Measurements from ENCODE around the gene B9D2. TPM values are rescaled to one million over a fixed set of nuclear protein-coding genes. Genes with fewer than 3 reads are reported as not detected.
"Not testable (repeated sequence)": the region's sequence is repeated elsewhere in the genome, so short reads cannot be mapped to it uniquely, and the experiment has no call there.

B9D2 gene
- total RNA-seq, 2 experiments from 2014 or later: 21.1 to 26.8 TPM

GRCh38 chr19:41411100-41411967 is 47.4 kb upstream of the B9D2 start:
- H3K4me1 Mint-ChIP-seq (ENCODE audit: low read depth): peaks cover 11% of the 10 kb centered on the region
- H3K36me3 ChIP-seq (ENCODE audit: insufficient read depth, low read length): peaks cover 49% of the 10 kb centered on the region
- H3K4me3 ChIP-seq (ENCODE audit: low read length): no peak overlapping the region
- H3K4me3 Mint-ChIP-seq: no peak overlapping the region
- no peaks in the 10 kb centered on the region for H3K27me3 ChIP-seq (ENCODE audit: control insufficient read depth in 1 of 2, insufficient read depth in 2 of 2, low read length in 2 of 2)
- H3K36me3 Mint-ChIP-seq (ENCODE audit: low read depth): peaks cover 51% of the 10 kb centered on the region
- DNase-seq (no peak), ATAC-seq (ENCODE audit: poor library complexity) (no peak)
- no peaks in the 10 kb centered on the region for H3K27me3 Mint-ChIP-seq
- no peak overlapping the region for H3K27ac ChIP-seq (ENCODE audit: low read depth in 1 of 2, low read length in 2 of 2)
- H3K9me3 Mint-ChIP-seq: no peaks in the 10 kb centered on the region
- intact Hi-C loops (cut with DNase I, micrococcal nuclease): no loop called here
- ChIA-PET CTCF (no interaction called here), POLR2A (no interaction called here)
- H3K9me3 ChIP-seq (ENCODE audit: control insufficient read depth in 1 of 2, insufficient read depth in 1 of 2, low read length in 2 of 2): no peaks in the 10 kb centered on the region
- H3K27ac Mint-ChIP-seq: no peak overlapping the region
- H3K4me1 ChIP-seq (ENCODE audit: insufficient read depth, low read length): peaks cover 15% of the 10 kb centered on the region
- no peak for TF ChIP-seq CTCF (IDR thresholded peaks at IDR 0.05)

- intact Hi-C loops (cut with DNase I, micrococcal nuclease): no loop called here
- Mint-ChIP-seq H3K27me3 (no peaks in the 10 kb centered on the region), H3K9me3 (no peaks in the 10 kb centered on the region), H3K4me3 (no peak overlapping the region), H3K4me1 (ENCODE audit: low read depth) (peaks cover 11% of the 10 kb centered on the region), H3K27ac (no peak overlapping the region), H3K36me3 (ENCODE audit: low read depth) (peaks cover 47% of the 10 kb centered on the region)
- no peak for ATAC-seq (ENCODE audit: poor library complexity)
- no peak overlapping the region for H3K27ac ChIP-seq (ENCODE audit: low read depth in 1 of 2, low read length in 2 of 2)
- peaks cover 15% of the 10 kb centered on the region for H3K4me1 ChIP-seq (ENCODE audit: insufficient read depth, low read length)
- ChIA-PET POLR2A (no interaction called here), CTCF (no interaction called here)
- H3K9me3 ChIP-seq (ENCODE audit: control insufficient read depth in 1 of 2, insufficient read depth in 1 of 2, low read length in 2 of 2): no peaks in the 10 kb centered on the region
- no peak overlapping the region for H3K4me3 ChIP-seq (ENCODE audit: low read length)
- TF ChIP-seq CTCF (IDR thresholded peaks at IDR 0.05): no peak
- peaks cover 47% of the 10 kb centered on the region for H3K36me3 ChIP-seq (ENCODE audit: insufficient read depth, low read length)
- no peaks in the 10 kb centered on the region for H3K27me3 ChIP-seq (ENCODE audit: control insufficient read depth in 1 of 2, insufficient read depth in 2 of 2, low read length in 2 of 2)
- no peak for DNase-seq
Observed at GRCh38 chr19:41410336-41411054, 46.5 kb upstream of the B9D2 start.

GRCh38 chr19:41409288-41409687 is 45.3 kb upstream of the B9D2 start:
- no peak for TF ChIP-seq CTCF (IDR thresholded peaks at IDR 0.05)
- Mint-ChIP-seq H3K27me3 (no peaks in the 10 kb centered on the region), H3K9me3 (no peaks in the 10 kb centered on the region), H3K4me3 (no peak overlapping the region), H3K36me3 (ENCODE audit: low read depth) (peaks cover 40% of the 10 kb centered on the region), H3K27ac (no peak overlapping the region), H3K4me1 (ENCODE audit: low read depth) (peaks cover 15% of the 10 kb centered on the region)
- Histone ChIP-seq H3K27ac (ENCODE audit: low read depth in 1 of 2, low read length in 2 of 2) (no peak overlapping the region), H3K27me3 (ENCODE audit: control insufficient read depth in 1 of 2, insufficient read depth in 2 of 2, low read length in 2 of 2) (no peaks in the 10 kb centered on the region), H3K9me3 (ENCODE audit: control insufficient read depth in 1 of 2, insufficient read depth in 1 of 2, low read length in 2 of 2) (no peaks in the 10 kb centered on the region), H3K4me1 (ENCODE audit: insufficient read depth, low read length) (peaks cover 15% of the 10 kb centered on the region), H3K4me3 (ENCODE audit: low read length) (no peak overlapping the region), H3K36me3 (ENCODE audit: insufficient read depth, low read length) (peaks cover 35% of the 10 kb centered on the region)
- ChIA-PET POLR2A (no interaction called here), CTCF (no interaction called here)
- DNase-seq (peak in 2 of 14 experiments; percentile 39 to 43), ATAC-seq (ENCODE audit: poor library complexity) (no peak)
- intact Hi-C loops (cut with DNase I, micrococcal nuclease): no loop called here

- CTCF ChIA-PET; H3K4me3 Mint-ChIP-seq; H3K27ac Mint-ChIP-seq; H3K9me3 Mint-ChIP-seq; H3K4me3 ChIP-seq (ENCODE audit: low read length); H3K9me3 ChIP-seq (ENCODE audit: control insufficient read depth in 1 of 2, insufficient read depth in 1 of 2, low read length in 2 of 2); DNase-seq; H3K27ac ChIP-seq (ENCODE audit: low read depth in 1 of 2, low read length in 2 of 2); ATAC-seq (ENCODE audit: poor library complexity); intact Hi-C loops (cut with DNase I, micrococcal nuclease); H3K27me3 Mint-ChIP-seq; H3K27me3 ChIP-seq (ENCODE audit: control insufficient read depth in 1 of 2, insufficient read depth in 2 of 2, low read length in 2 of 2); POLR2A ChIA-PET: not testable (repeated sequence)
- H3K36me3 ChIP-seq (ENCODE audit: insufficient read depth, low read length): peaks cover 31% of the 10 kb centered on the region
- Mint-ChIP-seq H3K36me3 (ENCODE audit: low read depth) (peaks cover 36% of the 10 kb centered on the region), H3K4me1 (ENCODE audit: low read depth) (peaks cover 15% of the 10 kb centered on the region)
- peaks cover 15% of the 10 kb centered on the region for H3K4me1 ChIP-seq (ENCODE audit: insufficient read depth, low read length)
Observed at GRCh38 chr19:41408846-41409245, 44.9 kb upstream of the B9D2 start.
